ENCODE measurements around the gene PPL.

GRCh38 chr16:4914528-4915225, 22.3 kb downstream of the PPL start:
- TF ChIP-seq POLR2A (IDR thresholded peaks at IDR 0.05; ENCODE audit: low read depth, low read length) (no peak), POLR2AphosphoS5 (IDR thresholded peaks at IDR 0.05; ENCODE audit: low read depth, low read length) (no peak), TAF1 (IDR thresholded peaks at IDR 0.05; ENCODE audit: borderline replicate concordance, low read depth, low read length) (no peak)
